Mucosa of descending colon (tissue), 3 donors: ENCODE results near the gene CLNK. TPM values are rescaled to one million over a fixed set of nuclear protein-coding genes. Genes with fewer than 3 reads are reported as not detected.
A peak's percentile ranks its signal among the peaks of the same experiment; 100 is the strongest.

ENCODE experiments used
- ATAC-seq: fragments of 200-7000 bp; cut with Tn5 transposase; one replicate; pipeline ENCODE4 v1.9.1; 2020; ENCODE audit warnings: mild to moderate bottlenecking, moderate library complexity
- DNase-seq, 3 donors: peaks; one replicate each; pipeline ENCODE4 v3.0.0-alpha.2; 2020
- H3K36me3 ChIP-seq: fragments of 200-600 bp; one replicate; pipeline ENCODE4 v1.8.0; 2021; ENCODE audit warnings: low read depth, mild to moderate bottlenecking
- H3K4me1 ChIP-seq: fragments of 200-600 bp; one replicate; pipeline ENCODE4 v1.8.0; 2021; ENCODE audit warnings: low read depth, mild to moderate bottlenecking
- H3K4me3 ChIP-seq: fragments of 200-600 bp; one replicate; pipeline ENCODE4 v1.8.0; 2021; ENCODE audit warnings: mild to moderate bottlenecking
- H3K9me3 ChIP-seq: fragments of 200-600 bp; one replicate; pipeline ENCODE4 v1.8.0; 2021; ENCODE audit warnings: mild to moderate bottlenecking
- intact Hi-C, 2 donors: fragments of 100-400 bp; cut with DNase I in 1 of 2; cut with micrococcal nuclease in 1 of 2; formaldehyde crosslinking; loops; one replicate each; pipeline versions ENCODE4 v1.11.0 to v1.11.1; 2022; cut with DNase I, micrococcal nuclease
- total RNA-seq, 3 donors: library from RNA; stranded (reverse); fragmentation: NEBNext Ultra II Directional in 2 of 3; extraction: Animal tissue kit (Norgen Biotek cat#: 25700) in 2 of 3; gene quantifications; one replicate each; pipeline versions ENCODE4 v1.2.1 to v1.2.4, GENCODE V29; 2021 to 2023
- TF ChIP-seq, protein P1 (sequence below): fragments of 200-600 bp; IDR thresholded peaks from one replicate; pipeline ENCODE4 v1.8.0; 2022; ENCODE audit warnings: antibody characterized with exemption, mild to moderate bottlenecking
- donor health status: DM: no; HTN: no; CAD: no; lungs with moderate emphysema.
- donor health status: DM: no; HTN: no; CAD: no.
- donor health status: DM: no; HTN: yes; CAD: no.

CLNK gene
- total RNA-seq, 3 donors from 2014 or later: 0.27 to 0.60 TPM; not detected in 1

- DNase-seq (no peak), ATAC-seq (no peak)
- Histone ChIP-seq H3K4me3 (no peak overlapping the region), H3K9me3 (no peaks in the 10 kb centered on the region), H3K36me3 (no peaks in the 10 kb centered on the region), H3K4me1 (no peaks in the 10 kb centered on the region)
- intact Hi-C loops: no loop called here
- TF ChIP-seq, protein P1, sequence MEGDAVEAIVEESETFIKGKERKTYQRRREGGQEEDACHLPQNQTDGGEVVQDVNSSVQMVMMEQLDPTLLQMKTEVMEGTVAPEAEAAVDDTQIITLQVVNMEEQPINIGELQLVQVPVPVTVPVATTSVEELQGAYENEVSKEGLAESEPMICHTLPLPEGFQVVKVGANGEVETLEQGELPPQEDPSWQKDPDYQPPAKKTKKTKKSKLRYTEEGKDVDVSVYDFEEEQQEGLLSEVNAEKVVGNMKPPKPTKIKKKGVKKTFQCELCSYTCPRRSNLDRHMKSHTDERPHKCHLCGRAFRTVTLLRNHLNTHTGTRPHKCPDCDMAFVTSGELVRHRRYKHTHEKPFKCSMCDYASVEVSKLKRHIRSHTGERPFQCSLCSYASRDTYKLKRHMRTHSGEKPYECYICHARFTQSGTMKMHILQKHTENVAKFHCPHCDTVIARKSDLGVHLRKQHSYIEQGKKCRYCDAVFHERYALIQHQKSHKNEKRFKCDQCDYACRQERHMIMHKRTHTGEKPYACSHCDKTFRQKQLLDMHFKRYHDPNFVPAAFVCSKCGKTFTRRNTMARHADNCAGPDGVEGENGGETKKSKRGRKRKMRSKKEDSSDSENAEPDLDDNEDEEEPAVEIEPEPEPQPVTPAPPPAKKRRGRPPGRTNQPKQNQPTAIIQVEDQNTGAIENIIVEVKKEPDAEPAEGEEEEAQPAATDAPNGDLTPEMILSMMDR: no peak
Observed at GRCh38 chr4:10727140-10727880, 42.7 kb upstream of the CLNK start.

DNA sequence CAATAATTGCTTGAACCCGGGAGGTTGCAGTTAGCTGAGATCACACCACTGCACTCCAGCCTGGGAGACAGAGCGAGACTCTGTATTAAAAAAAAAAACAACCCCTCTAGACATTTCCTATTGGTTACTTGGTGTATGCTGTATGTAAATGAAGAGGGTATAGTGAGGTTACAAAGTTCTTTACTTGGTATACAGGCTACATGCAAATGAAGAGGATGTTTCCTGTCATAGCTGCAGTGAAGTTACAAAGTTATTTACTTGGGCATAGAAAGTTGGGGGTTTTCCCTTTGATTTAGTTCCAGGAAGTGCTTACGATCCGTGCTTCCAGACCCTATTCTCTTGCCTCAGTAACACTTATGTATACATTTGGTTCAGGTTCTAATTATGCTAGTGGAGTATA, 38.4 kb upstream of the CLNK start:
- no peaks in the 10 kb centered on the region for H3K36me3 ChIP-seq
- no peaks in the 10 kb centered on the region for H3K4me1 ChIP-seq
- no peak overlapping the region for H3K4me3 ChIP-seq
- H3K9me3 ChIP-seq: no peaks in the 10 kb centered on the region
- DNase-seq: no peak
- TF ChIP-seq, protein P1: no peak
- ATAC-seq: peak; percentile 66
- intact Hi-C loops: no loop called here

DNA sequence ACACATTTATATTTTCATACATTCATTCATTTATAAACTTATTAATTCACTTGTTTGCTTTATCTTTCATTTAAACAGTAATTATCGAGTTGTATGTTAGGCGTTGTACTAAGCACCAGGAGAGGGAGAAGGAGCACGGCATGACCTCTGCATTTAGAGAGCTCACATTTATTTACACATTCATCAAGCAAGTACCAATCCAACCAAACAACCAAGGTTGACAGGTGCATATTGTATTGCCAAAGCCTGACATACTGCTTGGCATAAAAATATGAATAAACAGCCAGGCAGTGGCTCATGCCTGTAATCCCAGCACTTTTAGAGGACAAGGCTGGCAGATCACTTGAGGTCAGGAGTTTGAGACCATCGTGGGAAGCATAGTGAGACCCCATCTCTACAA, 37.0 kb upstream of the CLNK start:
- H3K4me1 ChIP-seq: no peaks in the 10 kb centered on the region
- no peak for DNase-seq
- H3K36me3 ChIP-seq: no peaks in the 10 kb centered on the region
- no peaks in the 10 kb centered on the region for H3K9me3 ChIP-seq
- ATAC-seq: no peak
- TF ChIP-seq, protein P1: no peak
- H3K4me3 ChIP-seq: no peak overlapping the region
- intact Hi-C loops: no loop called here

- intact Hi-C loops: no loop called here
- Histone ChIP-seq H3K9me3 (peaks cover 10% of the 10 kb centered on the region), H3K4me3 (no peak overlapping the region), H3K36me3 (no peaks in the 10 kb centered on the region), H3K4me1 (no peaks in the 10 kb centered on the region)
- ATAC-seq (no peak), DNase-seq (no peak)
- TF ChIP-seq, protein P1: no peak
Observed at GRCh38 chr4:10716163-10716562, 31.6 kb upstream of the CLNK start.

DNA sequence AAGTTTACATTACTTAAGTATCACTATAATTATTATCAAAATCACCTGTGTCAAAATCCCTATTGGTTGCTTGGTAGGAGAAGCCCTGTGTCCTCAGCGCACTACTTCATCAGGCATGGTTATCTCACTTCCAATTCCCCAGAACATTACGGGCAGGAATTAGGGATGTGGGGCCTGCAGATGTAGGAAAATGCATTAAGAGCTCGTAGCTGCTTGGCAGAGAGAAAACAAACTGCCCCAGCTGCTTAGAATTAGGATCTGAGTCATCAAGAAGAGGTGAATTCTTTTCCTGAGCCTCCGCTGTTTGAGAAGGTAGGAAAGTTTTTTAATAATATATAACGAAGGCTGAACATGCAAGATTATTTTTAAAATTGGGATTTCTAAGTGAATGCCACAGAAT, 31.1 kb upstream of the CLNK start:
- ATAC-seq: no peak
- Histone ChIP-seq H3K9me3 (peaks cover 10% of the 10 kb centered on the region), H3K4me1 (no peaks in the 10 kb centered on the region), H3K36me3 (no peaks in the 10 kb centered on the region), H3K4me3 (no peak overlapping the region)
- TF ChIP-seq, protein P1: no peak
- no peak for DNase-seq
- intact Hi-C loops: no loop called here

- ATAC-seq: peak; percentile 83
- TF ChIP-seq, protein P1: no peak
- Histone ChIP-seq H3K9me3 (peaks cover 10% of the 10 kb centered on the region), H3K4me3 (no peak overlapping the region), H3K4me1 (no peaks in the 10 kb centered on the region), H3K36me3 (no peaks in the 10 kb centered on the region)
- peak in 1 of 3 donors; percentile 54 for DNase-seq
- intact Hi-C loops: no loop called here
Observed at GRCh38 chr4:10715135-10715534, 30.6 kb upstream of the CLNK start.
